PC-3 (cell line): ENCODE measurements around the gene IZUMO2.

Source experiments
- CTCF ChIP-seq: fragments of 300-600 bp; sonication (generic); conservative IDR thresholded peaks from 2 replicates; pipeline ENCODE4 v1.5.1; 2017; ENCODE audit warnings: antibody characterized with exemption, low read depth, mild to moderate bottlenecking, low read length
- EZH2 ChIP-seq: fragments of 300-600 bp; sonication (generic); IDR thresholded peaks from one replicate; pipeline ENCODE4 v1.6.1; 2017; ENCODE audit warnings: antibody characterized with exemption, mild to moderate bottlenecking, low read length; ENCODE audit not compliant: unreplicated experiment
- EZH2phosphoT487 ChIP-seq: fragments of 300-600 bp; sonication (generic); IDR thresholded peaks from 2 replicates; pipeline ENCODE4 v1.6.1; 2018; ENCODE audit warnings: mild to moderate bottlenecking, antibody characterized with exemption, low read length, borderline replicate concordance

GRCh38 chr19:50207730-50208129 is 44.6 kb upstream of the IZUMO2 start:
- TF ChIP-seq CTCF (no peak), EZH2 (no peak), EZH2phosphoT487 (no peak)
